ENCODE results near the gene NDFIP1.

DNA sequence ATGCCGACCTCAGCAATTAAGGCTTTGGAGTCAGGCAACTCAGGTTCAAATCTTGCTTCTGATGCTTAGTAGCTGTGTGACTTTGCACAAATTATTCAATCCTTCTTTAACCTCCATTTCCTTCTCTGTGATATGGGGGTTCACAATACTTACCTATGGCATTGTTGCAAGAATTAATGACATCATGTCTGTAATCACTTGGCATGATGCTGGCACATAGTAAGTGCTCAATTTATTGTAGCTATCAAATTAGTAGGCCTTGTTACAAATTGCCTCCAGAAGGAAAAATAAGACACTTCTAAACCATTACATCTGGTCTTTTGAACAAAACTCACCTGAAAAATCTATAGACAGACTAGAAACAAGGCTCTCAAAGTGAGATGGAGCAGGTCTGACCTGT, 29.9 kb upstream of the NDFIP1 start:
- no peak for TF ChIP-seq POLR2A (IDR thresholded peaks at IDR 0.05)
- no peak for TF ChIP-seq CTCF (IDR thresholded peaks at IDR 0.05)

All from right lobe of liver (tissue), 4 donors.